Measurements from ENCODE around the gene MTOR.

MTOR gene

GRCh38 chr1:11291049-11291448, 28.7 kb upstream of the MTOR start:
- Histone ChIP-seq H3K27me3 (ENCODE audit: insufficient read depth, low read length) (no peaks in the 10 kb centered on the region), H3K9me3 (ENCODE audit: low read length) (no peaks in the 10 kb centered on the region), H3K4me3 (ENCODE audit: low read length) (no peak overlapping the region), H2AFZ (ENCODE audit: low read depth, low read length) (no peak overlapping the region), H3K36me3 (ENCODE audit: insufficient read depth, low read length) (peaks cover 21% of the 10 kb centered on the region), H3K4me1 (ENCODE audit: insufficient read depth, low read length) (peaks cover 13% of the 10 kb centered on the region)

- Histone ChIP-seq H3K9me3 (ENCODE audit: low read length) (no peaks in the 10 kb centered on the region), H3K27me3 (ENCODE audit: insufficient read depth, low read length) (no peaks in the 10 kb centered on the region), H3K36me3 (ENCODE audit: insufficient read depth, low read length) (peaks cover 17% of the 10 kb centered on the region), H2AFZ (ENCODE audit: low read depth, low read length) (no peak overlapping the region), H3K4me3 (ENCODE audit: low read length) (no peak overlapping the region), H3K4me1 (ENCODE audit: insufficient read depth, low read length) (peaks cover 20% of the 10 kb centered on the region)
Measured at GRCh38 chr1:11289064-11289463, 26.7 kb upstream of the MTOR start.

DNA sequence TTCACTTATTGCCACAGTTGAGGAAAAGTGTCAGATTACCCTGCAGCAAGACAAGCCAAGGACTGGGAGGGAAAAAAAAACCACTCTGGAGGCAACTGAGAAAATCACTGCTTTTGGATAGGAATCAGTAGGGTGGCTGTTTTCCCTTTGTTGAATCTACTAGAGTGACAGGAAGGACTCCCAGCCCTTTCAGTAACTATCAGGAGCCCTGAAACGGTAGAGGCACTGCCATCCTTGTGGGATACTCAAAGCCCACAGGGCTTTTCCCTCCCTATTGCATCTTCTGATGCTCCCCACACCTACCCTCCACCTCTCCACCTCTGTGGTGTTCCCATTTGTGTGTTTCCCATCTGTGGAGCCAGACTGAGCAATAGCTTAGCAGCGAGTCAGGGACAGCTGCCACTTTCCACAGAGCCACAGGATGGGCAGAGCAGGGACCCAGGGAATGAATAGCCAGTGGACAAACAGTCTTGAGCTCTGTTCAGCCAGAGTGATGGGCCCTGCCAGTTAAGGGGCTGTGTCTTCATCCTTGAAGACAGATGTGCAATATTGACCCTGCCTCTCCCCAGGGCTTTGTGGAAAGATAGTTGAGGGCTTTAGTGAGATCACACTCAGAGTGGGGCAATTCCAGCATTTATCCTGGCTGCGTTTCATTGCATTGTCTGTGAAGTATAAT, 24.5 kb upstream of the MTOR start:
- H3K27me3 ChIP-seq (ENCODE audit: insufficient read depth, low read length) = no peaks in the 10 kb centered on the region
- peaks cover 20% of the 10 kb centered on the region for H3K4me1 ChIP-seq (ENCODE audit: insufficient read depth, low read length)
- H3K9me3 ChIP-seq (ENCODE audit: low read length) = no peaks in the 10 kb centered on the region
- peaks cover 14% of the 10 kb centered on the region for H3K36me3 ChIP-seq (ENCODE audit: insufficient read depth, low read length)
- no peak overlapping the region for H2AFZ ChIP-seq (ENCODE audit: low read depth, low read length)
- no peak overlapping the region for H3K4me3 ChIP-seq (ENCODE audit: low read length)

DNA sequence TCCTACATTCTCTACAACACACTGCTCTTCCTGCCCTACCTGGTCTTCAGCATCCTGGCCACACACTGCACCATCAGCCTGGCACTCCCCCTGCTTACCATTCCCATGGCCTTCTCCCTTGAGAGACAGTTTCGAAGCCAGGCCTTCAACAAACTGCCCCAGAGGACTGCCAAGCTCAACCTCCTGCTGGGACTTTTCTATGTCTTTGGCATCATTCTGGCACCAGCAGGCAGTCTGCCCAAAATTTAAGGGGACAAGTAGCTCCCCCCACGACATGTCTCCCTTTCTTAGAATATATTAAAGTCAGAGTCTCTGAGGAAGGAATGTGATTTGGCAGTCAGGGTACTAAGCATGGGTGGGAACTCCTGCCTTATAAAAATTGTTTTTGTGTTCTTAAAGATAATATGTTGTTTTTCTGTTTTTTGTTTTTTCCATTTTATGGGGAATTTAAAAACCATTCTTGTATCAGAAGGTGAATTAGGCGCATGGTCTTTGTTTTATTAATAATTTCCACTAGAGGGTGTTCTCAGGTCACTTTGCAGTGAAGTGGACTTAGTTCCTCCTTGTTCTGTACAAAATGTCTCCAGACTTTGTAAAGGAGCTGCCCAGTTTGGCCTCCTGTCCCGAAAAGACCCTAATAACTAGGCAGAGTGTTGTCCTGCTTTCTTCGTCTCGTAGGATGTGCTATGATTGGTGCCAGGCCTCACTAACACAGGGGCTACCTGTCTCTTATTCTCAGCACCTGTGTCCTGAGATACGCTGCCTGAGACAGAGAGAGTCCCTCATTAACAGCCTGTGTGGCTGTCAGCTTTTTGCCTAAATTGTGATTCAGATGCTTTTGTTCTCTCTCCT, 23.8 kb upstream of the MTOR start:
- Histone ChIP-seq H3K4me3 (ENCODE audit: low read length) (no peak overlapping the region), H3K9me3 (ENCODE audit: low read length) (no peaks in the 10 kb centered on the region), H2AFZ (ENCODE audit: low read depth, low read length) (no peak overlapping the region), H3K27me3 (ENCODE audit: insufficient read depth, low read length) (no peaks in the 10 kb centered on the region), H3K36me3 (ENCODE audit: insufficient read depth, low read length) (peaks cover 14% of the 10 kb centered on the region), H3K4me1 (ENCODE audit: insufficient read depth, low read length) (peaks cover 20% of the 10 kb centered on the region)

GRCh38 chr1:11284784-11285183, 22.4 kb upstream of the MTOR start:
- Histone ChIP-seq H3K4me1 (ENCODE audit: insufficient read depth, low read length) (peaks cover 20% of the 10 kb centered on the region), H3K36me3 (ENCODE audit: insufficient read depth, low read length) (peaks cover 16% of the 10 kb centered on the region), H3K27me3 (ENCODE audit: insufficient read depth, low read length) (no peaks in the 10 kb centered on the region), H2AFZ (ENCODE audit: low read depth, low read length) (no peak overlapping the region), H3K4me3 (ENCODE audit: low read length) (no peak overlapping the region), H3K9me3 (ENCODE audit: low read length) (no peaks in the 10 kb centered on the region)

DNA sequence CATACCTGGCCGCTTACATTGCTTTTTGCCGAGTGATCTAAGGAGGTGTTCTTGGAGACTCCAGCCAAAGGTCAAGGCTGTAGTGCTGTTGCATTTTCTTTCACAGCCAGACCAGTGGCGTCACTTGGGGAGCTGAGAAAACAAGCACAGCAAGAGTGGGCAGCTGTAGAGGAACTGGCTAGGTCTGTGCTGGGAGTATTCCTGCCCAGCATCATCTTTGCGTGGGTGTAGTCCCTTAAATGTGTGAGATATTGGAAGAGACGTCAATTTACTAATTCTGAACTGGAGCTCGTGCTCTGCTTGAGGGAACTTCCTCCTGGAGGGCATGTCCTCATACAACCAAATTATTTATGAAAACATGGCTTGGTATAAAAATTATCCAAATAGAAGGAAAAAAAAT, 20.8 kb upstream of the MTOR start:
- Histone ChIP-seq H3K9me3 (ENCODE audit: low read length) (no peaks in the 10 kb centered on the region), H3K4me3 (ENCODE audit: low read length) (no peak overlapping the region), H2AFZ (ENCODE audit: low read depth, low read length) (no peak overlapping the region), H3K4me1 (ENCODE audit: insufficient read depth, low read length) (peaks cover 20% of the 10 kb centered on the region), H3K36me3 (ENCODE audit: insufficient read depth, low read length) (peaks cover 23% of the 10 kb centered on the region), H3K27me3 (ENCODE audit: insufficient read depth, low read length) (no peaks in the 10 kb centered on the region)

DNA sequence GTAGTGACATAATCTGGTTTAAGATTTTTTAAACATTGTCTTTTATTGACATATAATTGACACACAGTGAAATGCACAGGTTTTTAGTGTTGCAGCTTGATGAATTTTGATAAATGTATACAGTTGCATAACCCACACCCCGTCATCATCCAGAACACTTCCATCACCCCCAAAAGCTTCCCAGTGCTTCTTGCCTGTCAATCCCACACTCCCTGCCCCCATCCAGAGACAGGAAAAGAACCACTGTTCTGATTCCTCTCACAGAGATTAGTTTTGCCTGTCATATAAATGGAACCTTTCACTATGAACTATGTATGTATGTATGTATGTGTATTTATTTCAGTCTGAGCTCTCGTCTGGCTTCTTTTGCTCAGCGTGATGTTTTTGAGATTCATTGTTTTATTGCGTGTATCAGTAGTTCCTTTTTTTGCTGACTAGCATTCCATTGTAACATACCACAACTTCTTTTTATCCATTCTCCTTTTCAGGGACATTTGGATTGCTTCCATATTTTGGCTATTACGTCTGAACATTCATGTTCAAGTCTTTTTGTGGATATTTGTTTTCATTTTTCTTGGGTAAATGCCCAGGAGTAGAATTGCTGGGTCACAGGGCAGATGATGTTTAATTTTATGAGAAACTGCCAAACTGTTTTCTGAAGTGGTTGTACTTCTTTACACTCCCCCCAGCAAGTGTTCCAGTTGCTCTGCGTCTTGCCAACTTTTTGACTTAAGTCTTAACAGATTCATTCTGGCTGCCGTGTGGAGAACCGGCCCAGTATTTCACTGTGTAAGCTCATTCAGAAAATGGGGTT, 19.4 kb upstream of the MTOR start:
- Histone ChIP-seq H3K27me3 (ENCODE audit: insufficient read depth, low read length) (no peaks in the 10 kb centered on the region), H3K36me3 (ENCODE audit: insufficient read depth, low read length) (peaks cover 22% of the 10 kb centered on the region), H3K9me3 (ENCODE audit: low read length) (no peaks in the 10 kb centered on the region), H3K4me1 (ENCODE audit: insufficient read depth, low read length) (peaks cover 14% of the 10 kb centered on the region), H2AFZ (ENCODE audit: low read depth, low read length) (no peak overlapping the region), H3K4me3 (ENCODE audit: low read length) (no peak overlapping the region)

DNA sequence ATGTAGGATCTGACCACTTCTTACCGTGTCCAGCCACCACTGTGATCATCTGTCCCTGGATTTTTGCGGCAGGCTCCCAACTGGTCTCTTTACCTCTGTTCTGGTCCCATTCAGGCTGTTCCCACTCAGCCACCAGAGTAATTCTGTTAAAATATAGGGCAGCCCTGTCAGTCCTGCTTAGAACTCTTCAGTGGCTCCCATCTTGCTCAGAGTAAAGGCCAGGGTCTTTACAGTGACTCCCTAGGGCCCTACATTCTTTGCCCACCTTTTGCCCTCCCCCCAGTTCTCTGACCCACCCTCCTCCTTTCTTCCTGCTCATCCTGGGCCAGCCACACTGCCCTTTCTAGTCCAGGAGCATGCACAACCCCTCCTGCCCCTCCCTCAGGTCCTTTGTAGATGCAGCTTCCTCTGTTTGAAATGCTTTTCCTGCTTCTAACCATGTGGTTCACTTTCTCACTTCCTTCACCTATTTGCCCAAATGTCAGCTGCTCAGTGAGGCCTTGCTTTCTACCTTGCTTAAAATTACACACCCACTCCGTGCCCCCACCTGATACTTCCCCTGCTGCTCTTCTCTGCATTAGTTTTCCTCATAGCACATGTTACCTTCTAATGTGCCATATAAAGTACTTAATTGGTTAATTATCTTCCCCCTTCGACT, 18.5 kb upstream of the MTOR start:
- H3K36me3 ChIP-seq (ENCODE audit: insufficient read depth, low read length) = peaks cover 21% of the 10 kb centered on the region
- peaks cover 5% of the 10 kb centered on the region for H3K4me1 ChIP-seq (ENCODE audit: insufficient read depth, low read length)
- no peak overlapping the region for H2AFZ ChIP-seq (ENCODE audit: low read depth, low read length)
- H3K27me3 ChIP-seq (ENCODE audit: insufficient read depth, low read length) = no peaks in the 10 kb centered on the region
- no peaks in the 10 kb centered on the region for H3K9me3 ChIP-seq (ENCODE audit: low read length)
- no peak overlapping the region for H3K4me3 ChIP-seq (ENCODE audit: low read length)

DNA sequence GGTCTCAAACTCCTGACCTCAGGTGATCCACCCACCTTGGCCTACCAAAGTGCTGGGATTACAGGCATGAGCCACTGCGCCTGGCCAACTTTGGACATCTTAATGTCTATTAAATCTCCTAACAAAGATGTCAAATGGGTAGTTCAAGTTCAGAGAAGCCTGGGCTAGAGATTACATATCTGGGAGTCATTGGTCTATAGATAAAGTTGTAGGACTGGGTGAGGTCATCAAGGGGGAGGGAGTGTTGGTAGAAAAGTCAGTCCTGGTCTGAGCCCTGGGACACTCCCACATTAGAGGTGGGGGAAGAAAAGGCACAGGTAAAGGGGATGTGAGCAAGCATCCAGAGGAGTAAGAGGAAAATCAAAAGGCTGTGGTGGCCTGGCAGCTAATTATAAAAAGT, 17.3 kb upstream of the MTOR start:
- Histone ChIP-seq H3K9me3 (ENCODE audit: low read length) (no peaks in the 10 kb centered on the region), H3K27me3 (ENCODE audit: insufficient read depth, low read length) (no peaks in the 10 kb centered on the region), H2AFZ (ENCODE audit: low read depth, low read length) (no peak overlapping the region), H3K4me1 (ENCODE audit: insufficient read depth, low read length) (peaks cover 2% of the 10 kb centered on the region), H3K36me3 (ENCODE audit: insufficient read depth, low read length) (peaks cover 19% of the 10 kb centered on the region), H3K4me3 (ENCODE audit: low read length) (no peak overlapping the region)

DNA sequence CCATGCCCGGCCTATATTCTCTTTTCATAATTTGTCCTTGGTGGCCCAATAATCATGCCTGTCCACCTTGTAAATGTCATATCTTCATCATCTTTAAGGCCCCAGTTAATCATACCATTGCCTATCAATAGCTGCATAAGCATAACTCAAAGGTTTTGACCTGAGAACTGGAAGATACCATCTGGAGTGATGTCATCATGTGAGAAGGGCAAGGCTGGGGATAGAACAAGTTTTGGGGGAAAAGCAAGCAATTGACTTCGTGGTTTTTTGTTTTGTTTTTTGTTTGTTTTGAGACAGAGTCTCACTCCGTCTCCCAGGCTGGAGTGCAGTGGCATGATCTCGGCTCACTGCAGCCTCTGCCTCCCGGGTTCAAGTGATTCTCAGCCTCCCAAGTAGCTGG, 16.8 kb upstream of the MTOR start:
- Histone ChIP-seq H2AFZ (ENCODE audit: low read depth, low read length) (no peak overlapping the region), H3K27me3 (ENCODE audit: insufficient read depth, low read length) (no peaks in the 10 kb centered on the region), H3K4me3 (ENCODE audit: low read length) (no peak overlapping the region), H3K4me1 (ENCODE audit: insufficient read depth, low read length) (peaks cover 6% of the 10 kb centered on the region), H3K36me3 (ENCODE audit: insufficient read depth, low read length) (peaks cover 19% of the 10 kb centered on the region), H3K9me3 (ENCODE audit: low read length) (no peaks in the 10 kb centered on the region)

GRCh38 chr1:11273595-11274234, 11.4 kb upstream of the MTOR start:
- no peaks in the 10 kb centered on the region for H3K9me3 ChIP-seq (ENCODE audit: low read length)
- peaks cover 11% of the 10 kb centered on the region for H3K4me1 ChIP-seq (ENCODE audit: insufficient read depth, low read length)
- peak overlapping the region; percentile 54 for H3K4me3 ChIP-seq (ENCODE audit: low read length)
- no peaks in the 10 kb centered on the region for H3K27me3 ChIP-seq (ENCODE audit: insufficient read depth, low read length)
- peaks cover 12% of the 10 kb centered on the region for H3K36me3 ChIP-seq (ENCODE audit: insufficient read depth, low read length)
- H2AFZ ChIP-seq (ENCODE audit: low read depth, low read length) = peak overlapping the region; percentile 2

DNA sequence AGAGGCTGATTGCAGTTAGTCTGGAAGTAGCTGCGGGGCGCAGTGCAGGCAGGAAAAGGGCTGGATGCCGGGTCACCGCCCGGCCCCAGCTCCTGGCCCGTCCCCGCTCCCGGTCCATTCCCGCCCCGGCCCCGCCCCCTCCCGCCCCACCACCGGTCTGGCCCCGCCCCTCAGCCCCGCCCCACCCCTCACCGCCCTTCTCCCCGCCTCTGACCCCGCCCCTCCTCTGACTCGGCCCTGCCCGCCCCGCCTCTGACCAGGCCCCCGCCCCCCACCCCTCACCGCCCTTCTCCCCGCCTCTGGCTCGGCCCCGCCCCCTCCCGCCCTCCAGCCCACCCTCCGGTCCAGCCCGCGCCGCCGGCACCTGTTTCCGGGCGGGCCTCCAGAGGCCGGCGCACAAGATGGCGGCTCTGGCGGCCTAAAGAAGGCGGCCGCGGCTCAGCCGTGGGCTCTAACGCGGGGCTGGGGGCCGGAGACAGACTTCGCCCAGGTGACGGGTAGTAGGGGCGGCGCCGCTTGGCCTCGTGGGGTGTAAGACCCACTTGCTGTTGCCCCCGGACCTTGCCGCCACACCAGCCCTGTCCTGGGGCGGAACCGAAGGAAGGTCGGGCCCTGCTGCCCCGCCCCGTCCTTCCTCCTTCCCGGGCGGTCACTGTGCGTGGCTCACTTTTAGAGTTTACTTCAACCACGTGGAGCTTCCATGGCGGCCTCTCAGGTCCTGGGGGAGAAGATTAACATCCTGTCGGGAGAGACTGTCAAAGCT, 10.7 kb upstream of the MTOR start, which contains the start of gene UBIAD1:
UBIAD1 (plus strand) TSS at position 367 of the 763 bp plus-strand sequence; CDS start at position 701, 334 bp downstream.
- H3K4me3 ChIP-seq (ENCODE audit: low read length) = peak within 1 kb of the TSS; percentile 54
- H3K36me3 ChIP-seq (ENCODE audit: insufficient read depth, low read length) = peaks cover 5% of the 10 kb centered on the region
- no peaks in the 10 kb centered on the region for H3K9me3 ChIP-seq (ENCODE audit: low read length)
- no peaks in the 10 kb centered on the region for H3K27me3 ChIP-seq (ENCODE audit: insufficient read depth, low read length)
- H2AFZ ChIP-seq (ENCODE audit: low read depth, low read length) = peak within 1 kb of the TSS; percentile 2
- peaks cover 11% of the 10 kb centered on the region for H3K4me1 ChIP-seq (ENCODE audit: insufficient read depth, low read length)

Data from neuron (in vitro differentiated cells).